GM19238 (cell line): ENCODE measurements around the gene NUP43.
"Not testable (repeated sequence)": the region's sequence is repeated elsewhere in the genome, so short reads cannot be mapped to it uniquely, and the experiment has no call there.

Experiments
- DNase-seq: peaks from one replicate; pipeline ENCODE4 v3.0.0; 2011; ENCODE audit warnings: low spot score; ENCODE audit not compliant: insufficient read length

The NUP43 gene

DNA sequence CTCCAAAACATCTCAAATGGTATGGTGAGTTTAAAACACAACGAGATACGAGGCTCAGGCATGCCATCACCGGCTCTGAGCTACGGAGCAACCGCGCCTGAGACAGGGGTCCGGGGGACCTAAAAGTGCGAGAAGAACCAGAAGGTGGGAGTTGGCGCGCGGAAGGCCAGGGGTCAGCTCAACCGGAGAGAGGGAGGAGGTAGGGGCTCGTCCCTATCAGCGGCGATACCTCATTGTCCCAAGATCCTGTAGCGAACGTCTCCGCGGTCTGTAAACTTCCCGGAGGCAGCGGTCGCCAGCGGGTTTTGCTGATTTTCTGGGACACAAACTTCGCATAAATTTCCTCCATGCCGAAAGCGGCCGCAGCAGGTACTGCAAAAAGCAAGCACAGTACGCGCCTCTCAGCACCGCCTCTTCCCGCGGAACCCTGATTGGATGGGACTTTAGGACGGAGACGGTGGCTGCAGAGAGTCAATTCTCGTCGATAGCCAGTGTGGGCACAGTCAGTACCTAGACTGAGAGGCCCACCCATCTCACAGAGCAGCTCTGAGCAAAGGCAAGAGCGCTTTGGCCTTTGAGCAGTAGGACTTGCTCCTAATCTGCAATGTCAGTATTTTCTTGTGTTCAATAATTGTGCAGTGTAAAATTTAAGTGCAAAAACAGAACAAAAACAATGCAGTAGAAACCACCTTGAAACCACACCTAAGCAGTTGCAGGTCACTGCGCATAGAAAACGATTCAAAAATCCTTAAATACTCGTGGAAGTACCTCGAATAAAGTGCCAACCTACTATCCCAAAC lies at the start of gene NUP43:
NUP43 (minus strand) TSS at position 383 of the 800 bp plus-strand sequence; CDS start at position 349, 34 bp downstream.
- peak; percentile 74 for DNase-seq

DNA sequence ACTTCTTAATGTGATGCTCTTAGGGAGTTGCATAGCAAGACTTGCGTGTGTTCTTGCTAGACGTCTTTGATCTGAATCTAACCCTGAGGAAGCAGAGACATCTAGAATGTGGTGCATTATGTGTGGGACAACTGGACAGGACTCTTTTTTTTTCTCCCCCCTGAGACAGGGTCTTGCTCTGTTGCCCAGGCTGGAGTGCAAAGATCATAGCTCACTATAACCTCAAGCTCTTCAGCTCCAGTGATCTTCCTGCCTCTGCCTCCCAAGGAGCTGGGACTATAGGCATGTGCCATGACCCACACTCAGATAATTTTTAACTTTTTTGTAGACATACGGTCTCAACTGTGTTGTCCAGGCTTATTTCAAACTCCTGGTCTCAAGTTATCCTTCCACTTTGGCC lies 37.2 kb upstream of the NUP43 start:
- DNase-seq = no peak

DNA sequence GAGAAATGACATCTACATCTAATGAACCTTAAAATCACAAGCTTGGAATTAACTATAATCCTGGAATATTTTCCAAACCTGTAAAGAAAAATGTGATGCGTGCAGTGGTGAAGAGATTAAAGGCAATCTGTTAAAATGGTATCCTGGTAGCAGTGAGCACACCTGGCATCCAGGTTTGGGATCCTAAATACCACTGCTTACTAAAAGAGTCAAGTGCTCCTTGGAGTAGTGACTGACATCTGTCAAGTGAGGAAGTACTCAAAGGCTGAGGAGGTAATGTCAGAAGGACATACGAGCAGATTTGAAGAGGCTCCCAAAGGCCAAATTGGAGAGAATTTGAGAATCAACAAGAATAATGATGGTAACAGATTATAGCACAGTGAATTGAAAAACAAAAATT lies 36.0 kb upstream of the NUP43 start:
- no peak for DNase-seq

GRCh38 chr6:149781715-149782114 lies 35.4 kb upstream of the NUP43 start:
- DNase-seq = no peak

DNA sequence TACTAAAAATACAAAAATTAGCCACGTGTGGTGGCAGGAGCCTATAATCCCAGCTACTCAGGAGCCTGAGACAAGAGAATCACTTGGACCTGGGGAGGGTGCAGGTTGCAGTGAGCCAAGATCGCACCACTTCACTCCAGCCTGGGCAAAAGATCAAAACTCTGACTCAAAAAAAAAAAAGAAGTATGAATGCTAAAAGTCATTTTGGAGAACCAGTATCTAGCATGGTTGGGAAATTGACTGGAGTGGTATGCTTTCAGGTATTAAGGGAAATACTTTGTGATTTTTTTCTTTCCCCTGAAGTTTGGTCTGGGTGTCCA lies 33.3 kb upstream of the NUP43 start:
- DNase-seq = no peak

DNA sequence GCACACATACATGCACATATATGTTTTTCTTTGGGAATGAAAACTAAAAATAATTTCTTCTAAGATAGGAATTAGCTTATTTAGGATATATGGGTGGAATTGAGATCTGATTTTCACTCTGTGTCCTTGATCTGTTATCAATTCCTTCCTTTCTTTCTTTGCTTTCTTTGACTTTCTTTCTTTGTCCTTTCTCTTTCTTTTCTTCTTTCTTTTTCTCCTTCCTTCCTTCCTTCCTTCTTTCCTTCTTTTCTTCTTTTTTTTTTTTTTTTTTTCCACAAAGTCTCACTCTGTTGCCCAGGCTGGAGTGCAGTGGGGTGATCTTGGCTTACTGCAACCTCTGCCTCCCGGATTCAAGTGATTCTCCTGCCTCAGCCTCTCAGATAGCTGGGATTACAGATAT lies 31.3 kb upstream of the NUP43 start:
- DNase-seq = no peak

GRCh38 chr6:149771925-149772324 lies 25.6 kb upstream of the NUP43 start:
- DNase-seq = no peak

- DNase-seq = no peak
These were observed 24.9 kb upstream of the NUP43 start for GRCh38 chr6:149771185-149771584.

- no peak for DNase-seq
These were observed 23.3 kb upstream of the NUP43 start for GRCh38 chr6:149769676-149770075.

- no peak for DNase-seq
These were observed 19.9 kb upstream of the NUP43 start for GRCh38 chr6:149766156-149766769.

DNA sequence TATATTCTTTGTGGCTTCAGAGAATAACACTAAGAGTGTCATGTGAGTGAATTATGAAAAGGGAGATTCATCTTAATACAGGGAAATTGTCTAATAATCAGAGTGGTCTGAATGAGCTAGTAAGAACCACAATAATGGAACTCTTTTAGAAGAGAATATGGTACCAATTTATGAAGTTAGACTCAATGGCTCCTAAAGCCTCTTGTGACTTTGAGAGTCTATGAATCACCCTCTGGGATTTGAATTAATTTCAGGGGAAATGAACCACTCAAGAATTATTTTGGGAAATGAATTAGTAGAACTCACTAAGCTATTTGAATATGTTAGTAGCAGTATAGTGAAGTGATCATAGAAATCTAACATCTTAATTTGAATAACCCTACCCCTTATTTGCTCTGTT lies 17.5 kb upstream of the NUP43 start:
- DNase-seq = no peak

DNA sequence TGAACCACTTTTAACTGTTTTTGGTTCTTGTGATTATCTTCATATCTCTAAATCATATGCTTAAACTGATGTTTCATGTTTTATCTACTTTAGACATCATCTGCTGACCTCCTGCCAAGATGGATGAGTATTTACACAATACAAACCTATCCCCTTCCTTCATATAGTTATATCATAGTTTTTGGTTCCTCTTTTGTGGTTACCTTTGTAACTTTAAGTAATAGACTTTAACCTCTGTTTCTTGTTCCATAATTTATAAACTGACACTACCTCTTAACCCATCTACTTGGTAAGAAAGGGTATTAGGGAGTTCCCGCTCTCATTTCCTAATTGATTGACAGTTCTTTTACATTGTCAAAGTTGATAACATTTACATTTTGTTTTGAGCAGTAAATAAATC lies 15.1 kb upstream of the NUP43 start:
- no peak for DNase-seq

DNA sequence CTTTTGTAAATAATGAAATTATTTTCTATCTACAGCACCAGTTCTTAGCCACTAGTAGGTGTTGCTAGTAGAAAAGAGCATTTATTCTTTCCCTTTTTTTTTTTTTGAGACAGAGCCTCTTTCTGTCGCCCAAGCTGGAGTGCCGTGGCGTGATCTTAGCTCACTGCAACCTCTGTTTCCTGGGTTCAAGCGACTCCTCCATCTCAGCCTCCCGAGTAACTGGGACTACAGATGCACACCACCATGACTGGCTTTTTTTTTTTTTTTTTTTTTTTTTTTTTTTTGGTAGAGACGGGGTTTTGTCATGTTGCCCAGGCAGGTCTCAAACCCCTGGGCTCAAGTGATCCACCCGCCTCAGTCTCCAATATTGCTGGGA lies 9.9 kb upstream of the NUP43 start:
- DNase-seq = no peak

GRCh38 chr6:149755300-149756260 lies 9.3 kb upstream of the NUP43 start:
- DNase-seq = no peak

- no peak for DNase-seq
These were observed 8.2 kb upstream of the NUP43 start for GRCh38 chr6:149754548-149754947.

GRCh38 chr6:149753374-149753637 lies 7.0 kb upstream of the NUP43 start:
- not testable (repeated sequence) for DNase-seq

DNA sequence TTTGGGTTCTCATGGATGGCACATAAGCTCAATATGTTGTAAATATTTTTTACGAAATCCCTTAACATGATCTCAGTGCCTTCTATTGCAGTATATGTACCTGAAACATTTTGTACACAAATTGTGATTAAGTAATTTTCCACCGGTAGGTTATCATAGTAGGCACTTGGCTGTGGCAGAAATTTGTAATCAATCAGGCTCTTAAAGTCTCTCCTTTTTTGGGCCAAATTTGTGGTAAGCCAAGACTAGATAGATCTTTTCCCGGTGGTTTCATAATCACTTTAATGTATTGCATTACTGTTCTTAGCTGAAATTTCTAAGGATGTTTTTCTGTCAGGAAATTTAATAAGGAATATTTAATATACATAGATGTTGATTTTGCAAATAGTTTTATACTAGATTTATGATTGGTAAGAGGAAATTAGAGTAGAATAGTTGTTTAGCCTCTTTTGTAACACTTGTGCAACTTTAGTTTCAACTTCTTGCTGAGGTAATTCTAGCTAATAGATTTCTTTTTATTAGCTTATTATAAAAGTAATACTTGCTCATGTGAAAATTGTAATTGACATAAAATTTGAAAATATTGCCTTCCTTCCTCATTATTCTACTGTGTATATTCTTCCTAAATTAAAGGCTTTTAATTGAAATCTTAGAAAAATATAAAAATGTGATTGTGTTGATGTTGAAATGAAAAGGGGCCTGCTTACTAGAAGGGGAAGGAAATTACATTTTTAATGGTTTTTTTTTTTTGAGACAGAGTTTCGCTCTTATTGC lies 6.5 kb upstream of the NUP43 start:
- no peak for DNase-seq

DNA sequence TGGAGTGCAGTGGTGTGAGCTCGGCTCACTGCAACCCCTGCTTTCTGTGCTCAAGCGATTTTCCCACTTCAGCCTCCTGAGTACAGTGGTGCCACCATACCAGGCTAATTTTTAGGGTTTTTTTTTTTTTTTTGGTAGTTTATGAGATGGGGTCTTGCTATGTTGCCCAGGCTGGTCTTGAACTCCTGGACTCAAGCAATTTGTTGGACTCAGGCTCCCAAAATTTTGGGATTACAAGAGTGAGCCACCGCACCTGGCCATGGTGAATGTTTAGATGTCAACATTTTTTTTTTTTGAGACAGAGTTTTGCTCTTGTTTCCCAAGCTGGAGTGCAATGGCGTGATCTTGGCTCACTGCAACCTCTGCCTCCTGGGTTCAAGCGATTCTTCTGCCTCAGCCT lies 5.6 kb upstream of the NUP43 start:
- DNase-seq = not testable (repeated sequence)

- no peak for DNase-seq
These were observed 4.9 kb upstream of the NUP43 start for GRCh38 chr6:149751239-149751638.

- DNase-seq = peak; percentile 25
These were observed 3.8 kb upstream of the NUP43 start for GRCh38 chr6:149750136-149750609.

GRCh38 chr6:149749594-149750135 lies 3.3 kb upstream of the NUP43 start, which contains the start of gene PCMT1:
Gene PCMT1, plus strand, starts transcription at chr6:149749741. Its CDS starts 161 bp downstream, at chr6:149749902.
- DNase-seq = peak; percentile 81
